PC-3 (cell line): ENCODE measurements around the gene SLC45A1.

Source experiments
- EZH2 ChIP-seq: fragments of 300-600 bp; sonication (generic); IDR thresholded peaks from one replicate; pipeline ENCODE4 v1.6.1; 2017; ENCODE audit warnings: antibody characterized with exemption, mild to moderate bottlenecking, low read length; ENCODE audit not compliant: unreplicated experiment
- EZH2phosphoT487 ChIP-seq: fragments of 300-600 bp; sonication (generic); IDR thresholded peaks from 2 replicates; pipeline ENCODE4 v1.6.1; 2018; ENCODE audit warnings: mild to moderate bottlenecking, antibody characterized with exemption, low read length, borderline replicate concordance
- TF ChIP-seq, protein P1 (sequence below): fragments of 300-600 bp; sonication (generic); conservative IDR thresholded peaks from 2 replicates; pipeline ENCODE4 v1.5.1; 2017; ENCODE audit warnings: antibody characterized with exemption, low read depth, mild to moderate bottlenecking, low read length

DNA sequence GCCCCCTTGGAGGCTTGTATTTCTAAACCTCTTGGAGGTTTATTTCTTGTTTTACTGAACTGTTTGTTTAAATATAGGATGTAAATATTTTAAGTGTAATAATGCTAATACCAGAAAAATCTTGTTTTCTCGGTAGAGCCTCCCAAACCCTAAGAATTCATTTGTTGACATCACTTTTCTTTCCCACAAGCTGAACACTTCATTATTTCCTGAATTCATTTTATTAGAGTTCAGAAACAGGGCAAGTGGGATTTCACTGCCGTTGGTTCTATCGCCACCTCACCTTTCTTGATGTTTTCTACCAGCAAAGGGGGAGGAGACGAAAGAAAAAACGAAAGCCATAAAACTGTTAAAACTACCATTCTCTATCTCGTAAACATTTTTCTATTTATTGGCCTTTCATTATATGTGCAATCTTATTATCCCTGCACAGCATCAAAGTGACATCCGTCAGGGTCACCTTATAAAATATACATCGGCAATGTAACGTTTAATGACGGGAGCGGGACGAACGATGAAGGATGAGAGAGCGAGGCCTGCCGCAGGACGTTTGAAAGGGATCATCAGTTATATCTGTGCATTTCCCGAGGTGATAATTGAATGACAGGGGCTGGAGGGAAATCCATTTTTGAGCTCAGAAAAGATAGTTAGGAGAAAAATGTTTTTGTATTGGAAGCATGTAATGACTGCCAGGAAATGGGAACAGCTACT, 59.5 kb downstream of the SLC45A1 start:
- TF ChIP-seq, protein P1, sequence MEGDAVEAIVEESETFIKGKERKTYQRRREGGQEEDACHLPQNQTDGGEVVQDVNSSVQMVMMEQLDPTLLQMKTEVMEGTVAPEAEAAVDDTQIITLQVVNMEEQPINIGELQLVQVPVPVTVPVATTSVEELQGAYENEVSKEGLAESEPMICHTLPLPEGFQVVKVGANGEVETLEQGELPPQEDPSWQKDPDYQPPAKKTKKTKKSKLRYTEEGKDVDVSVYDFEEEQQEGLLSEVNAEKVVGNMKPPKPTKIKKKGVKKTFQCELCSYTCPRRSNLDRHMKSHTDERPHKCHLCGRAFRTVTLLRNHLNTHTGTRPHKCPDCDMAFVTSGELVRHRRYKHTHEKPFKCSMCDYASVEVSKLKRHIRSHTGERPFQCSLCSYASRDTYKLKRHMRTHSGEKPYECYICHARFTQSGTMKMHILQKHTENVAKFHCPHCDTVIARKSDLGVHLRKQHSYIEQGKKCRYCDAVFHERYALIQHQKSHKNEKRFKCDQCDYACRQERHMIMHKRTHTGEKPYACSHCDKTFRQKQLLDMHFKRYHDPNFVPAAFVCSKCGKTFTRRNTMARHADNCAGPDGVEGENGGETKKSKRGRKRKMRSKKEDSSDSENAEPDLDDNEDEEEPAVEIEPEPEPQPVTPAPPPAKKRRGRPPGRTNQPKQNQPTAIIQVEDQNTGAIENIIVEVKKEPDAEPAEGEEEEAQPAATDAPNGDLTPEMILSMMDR = no peak
- TF ChIP-seq EZH2phosphoT487 (no peak), EZH2 (no peak)
